HepG2 (cell line): ENCODE measurements around the gene CYP27B1. TPM values are rescaled to one million over a fixed set of nuclear protein-coding genes. Genes with fewer than 3 reads are reported as not detected.

Source experiments
- ATAC-seq: fragments of 200-7000 bp; cut with Tn5 transposase; 3 replicates; pipeline ENCODE4 v1.9.1; 2020; ENCODE audit warnings: mild to moderate bottlenecking, moderate library complexity
- BruUV-seq: library from RNA; stranded (reverse); fragments of 400-500 nt; replicated peaks from 2 replicates; lab custom pipeline; 2021; lab: Mats Ljungman, UMichigan
- CTCF ChIA-PET: fragments of 300-600 bp; formaldehyde crosslinking; extraction: SDS; loops from one replicate; lab custom pipeline; 2021; ENCODE audit warnings: low total read pairs, inconsistent platforms, low intra/inter-chr PET ratio; lab: Yijun Ruan, JAX
- POLR2A ChIA-PET: fragments of 350-600 bp; sonication (Branson Sonifier 250); formaldehyde crosslinking; loops from one replicate; lab custom pipeline; 2020; ENCODE audit warnings: antibody characterized with exemption, inconsistent platforms; lab: Yijun Ruan, JAX
- DNase-seq: peaks from one replicate; pipeline ENCODE4 v3.0.0-alpha.2; 2015; ENCODE audit warnings: low spot score
- FAIRE-seq: peaks from 3 replicates; lab custom pipeline; 2011; peaks lifted over from hg19 to GRCh38; lab: Jason Lieb, UNC
- H2AFZ ChIP-seq: one replicate; pipeline ENCODE4 v1.6.1; 2011; ENCODE audit warnings: low read length, inconsistent platforms
- H3K27ac ChIP-seq: fragments of 300-600 bp; 3 replicates; pipeline ENCODE4 v1.8.0; 2011; ENCODE audit warnings: mixed run types, mild to moderate bottlenecking, mixed read lengths, low read length, inconsistent platforms; ENCODE audit not compliant: insufficient read depth; ENCODE audit errors: extremely low read length
- H3K27me3 ChIP-seq, 2 experiments: fragments of 200-600 bp in 1 of 2; 2 replicates in 1 of 2; 3 replicates in 1 of 2; pipeline versions ENCODE4 v1.6.0 to v1.8.0; 2011; ENCODE audit warnings: low read length in 2 of 2, mild to moderate bottlenecking in 2 of 2, moderate library complexity in 2 of 2, inconsistent platforms in 1 of 2; ENCODE audit not compliant: insufficient read depth in 2 of 2, control insufficient read depth in 1 of 2
- H3K36me3 ChIP-seq, 2 experiments: fragments of 200-600 bp in 1 of 2; replicated peaks in 1 of 2; 2 replicates in 1 of 2; 3 replicates in 1 of 2; pipeline versions ENCODE4 v1.5.1 to v1.8.0; 2011; ENCODE audit warnings: low read length in 2 of 2, inconsistent platforms in 1 of 2; ENCODE audit not compliant: insufficient read depth in 2 of 2, control insufficient read depth in 1 of 2
- H3K4me1 ChIP-seq: 2 replicates; pipeline ENCODE4 v1.5.1; 2012; ENCODE audit warnings: low read length, inconsistent platforms; ENCODE audit not compliant: insufficient read depth
- H3K4me2 ChIP-seq: 2 replicates; pipeline ENCODE4 v1.6.0; 2011; ENCODE audit warnings: low read depth, low read length, inconsistent platforms
- H3K4me3 ChIP-seq, 3 experiments: fragments of 200-600 bp in 1 of 3; sonication (generic), shearing (Covaris generic) in 1 of 3; replicated peaks in 1 of 3; 2 replicates each; pipeline ENCODE4 v1.5.1; 2011 to 2016; ENCODE audit warnings: low read length in 3 of 3, inconsistent platforms in 2 of 3, low read depth in 2 of 3, mild to moderate bottlenecking in 2 of 3, control low read depth in 1 of 3, mixed read lengths in 1 of 3; ENCODE audit not compliant: insufficient read depth in 1 of 3
- H3K79me2 ChIP-seq: one replicate; pipeline ENCODE4 v1.6.1; 2011; ENCODE audit warnings: low read length, inconsistent platforms; ENCODE audit not compliant: insufficient read depth
- H3K9ac ChIP-seq: 2 replicates; pipeline ENCODE4 v1.6.0; 2011; ENCODE audit warnings: mild to moderate bottlenecking, low read depth, low read length, inconsistent platforms; ENCODE audit not compliant: insufficient read depth
- H3K9me3 ChIP-seq: 2 replicates; pipeline ENCODE4 v1.5.1; 2012; ENCODE audit warnings: mild to moderate bottlenecking, low read length
- H4K20me1 ChIP-seq: 2 replicates; pipeline ENCODE4 v1.6.0; 2011; ENCODE audit warnings: inconsistent platforms, mild to moderate bottlenecking, low read length, moderate library complexity; ENCODE audit not compliant: insufficient read depth
- FOXO1 ChIP-seq: sonication (generic); formaldehyde crosslinking; IDR thresholded peaks from 2 replicates; pipeline ENCODE4 v1.4.0; 2020; ENCODE audit warnings: missing genetic modification reagents
- KAT8 ChIP-seq: IDR thresholded peaks from 2 replicates; pipeline ENCODE4 v1.6.1; 2016; ENCODE audit warnings: missing genetic modification reagents, missing compliant biosample characterization
- MAFF ChIP-seq: IDR thresholded peaks from 2 replicates; pipeline ENCODE4 v1.6.1; 2011; ENCODE audit warnings: low read depth, low read length, improper control_type of control experiment
- MAZ ChIP-seq, 2 experiments: sonication (generic) in 1 of 2; formaldehyde crosslinking in 1 of 2; IDR thresholded peaks; 2 replicates each; pipeline versions ENCODE4 v1.5.0 to v1.6.1; 2012 to 2020; ENCODE audit warnings: low read depth in 2 of 2, mild to moderate bottlenecking in 2 of 2, borderline replicate concordance in 1 of 2, improper control_type of control experiment in 1 of 2, low read length in 1 of 2, missing genetic modification reagents in 1 of 2, moderate library complexity in 1 of 2
- NCOA5 ChIP-seq: sonication (generic); formaldehyde crosslinking; IDR thresholded peaks from 2 replicates; pipeline ENCODE4 v1.4.0; 2020; ENCODE audit warnings: missing genetic modification reagents
- NFIC ChIP-seq: IDR thresholded peaks from 2 replicates; pipeline ENCODE4 v1.6.1; 2012; ENCODE audit warnings: mild to moderate bottlenecking, low read length, inconsistent platforms
- NPAS2 ChIP-seq: sonication (generic); formaldehyde crosslinking; IDR thresholded peaks from 2 replicates; pipeline ENCODE4 v1.8.0; 2022; ENCODE audit warnings: mild to moderate bottlenecking, missing genetic modification reagents, borderline replicate concordance
- SMARCC2 ChIP-seq: fragments of 450-650 bp; IDR thresholded peaks from 2 replicates; pipeline ENCODE4 v1.6.1; 2017; ENCODE audit warnings: antibody characterized with exemption, mild to moderate bottlenecking
- SRSF4 ChIP-seq: fragments of 200-400 bp; formaldehyde crosslinking; IDR thresholded peaks from one replicate; pipeline ENCODE4 v1.6.1; 2018; ENCODE audit warnings: mild to moderate bottlenecking, low read depth, low read length, moderate library complexity; ENCODE audit not compliant: poor library complexity, severe bottlenecking
- ZNF160 ChIP-seq: sonication (generic); formaldehyde crosslinking; IDR thresholded peaks from 2 replicates; pipeline ENCODE4 v1.8.0; 2022; ENCODE audit warnings: mild to moderate bottlenecking, inconsistent platforms, missing genetic modification reagents
- ZNF598 ChIP-seq: sonication (generic); formaldehyde crosslinking; IDR thresholded peaks from 2 replicates; pipeline ENCODE4 v1.5.1; 2020; ENCODE audit warnings: mild to moderate bottlenecking, missing genetic modification reagents, borderline replicate concordance
- ZNF660 ChIP-seq: sonication (generic); formaldehyde crosslinking; IDR thresholded peaks from 2 replicates; pipeline ENCODE4 v1.5.1; 2020; ENCODE audit warnings: mild to moderate bottlenecking, low read depth, missing genetic modification reagents, borderline replicate concordance
- ZNF674 ChIP-seq: sonication (generic); formaldehyde crosslinking; IDR thresholded peaks from 2 replicates; pipeline ENCODE4 v1.5.0; 2020; ENCODE audit warnings: low read depth, mild to moderate bottlenecking, missing genetic modification reagents
- ZNF691 ChIP-seq: sonication (generic); formaldehyde crosslinking; IDR thresholded peaks from 2 replicates; pipeline ENCODE4 v1.4.0; 2020; ENCODE audit warnings: missing genetic modification reagents, low read depth, mild to moderate bottlenecking, borderline replicate concordance
- WGBS: methylation state at CpG from one replicate; pipeline ENCODE4 v1.1.6; 2017; ENCODE audit warnings: low lambda C conversion rate; 5-methylcytosine and 5-hydroxymethylcytosine counted together
- in situ Hi-C: cut with HindIII; loops from 2 replicates; pipeline ENCODE4 v1.10.0; 2017; ENCODE audit warnings: low pct_unique_long_range_greater_than_20kb; ENCODE audit not compliant: extremely low pct_ligation_motif_present
- intact Hi-C: fragments of 100-400 bp; cut with micrococcal nuclease; formaldehyde crosslinking; loops from one replicate; pipeline ENCODE4 v1.10.0; 2022; ENCODE audit not compliant: unreplicated experiment
- polyA plus RNA-seq, 8 experiments: library from polyadenylated mRNA; depleted of rRNA in 3 of 8; stranded (reverse) in 7 of 8; unstranded in 1 of 8; fragments of >200 nt; fragmentation: Illumina TruSeq in 4 of 8; extraction: Trizol in 4 of 8; gene quantifications; 2 replicates each; pipeline versions ENCODE4 v1.2.1 to v1.2.3, GENCODE V29; 2011 to 2016; ENCODE audit warnings: low read depth in 4 of 8, missing spikeins in 1 of 8, mixed read lengths in 1 of 8; ENCODE audit not compliant: insufficient read depth in 1 of 8
- total RNA-seq, 5 experiments: library from RNA; depleted of rRNA; stranded (reverse); fragments of >200 nt; fragmentation: Illumina TruSeq; extraction: Trizol; gene quantifications; 2 replicates each; pipeline ENCODE4 v1.2.3, GENCODE V29; 2016; ENCODE audit warnings: low read depth in 1 of 5
- TF ChIP-seq, protein P1 (sequence below): sonication (generic); formaldehyde crosslinking; IDR thresholded peaks from 2 replicates; pipeline ENCODE4; 2020; ENCODE audit warnings: missing genetic modification reagents, mild to moderate bottlenecking, borderline replicate concordance

Gene CYP27B1
- total and polyA plus RNA-seq, 2 of the 13 experiments (the other 11 are each of a cell fraction or from before 2014, with no cell fraction given), result 2.3 to 3.0 TPM

- no peak for TF ChIP-seq NPAS2 (CRISPR knock-in tag)
- ChIA-PET POLR2A (no interaction called here), CTCF (no interaction called here)
- WGBS, result 96% methylated on average over 4 of the region's 4 CpGs
- intact Hi-C loops, result no loop called here
- Histone ChIP-seq H3K79me2 (peaks cover 16% of the 10 kb centered on the region), H3K9me3 (no peaks in the 10 kb centered on the region), H3K4me1 (peaks cover 17% of the 10 kb centered on the region), H4K20me1 (no peaks in the 10 kb centered on the region), H3K9ac (no peak overlapping the region), H3K4me3 (no peak overlapping the region), H3K27me3 (no peaks in the 10 kb centered on the region; a peak in 1 of 5 replicates), H3K36me3 (peaks cover 2 to 10% of the 10 kb centered on the region in 2 experiments; a peak in 4 of 5 replicates), H2AFZ (no peak overlapping the region), H3K27ac (no peak overlapping the region), H3K4me2 (no peak overlapping the region)
- FAIRE-seq (no peak), ATAC-seq (no peak), DNase-seq (no peak)
- in situ Hi-C loops, result no loop called here
- no TSS peak for BruUV-seq
These were observed 13.5 kb upstream of the CYP27B1 start for GRCh38 chr12:57780284-57780897.

DNA sequence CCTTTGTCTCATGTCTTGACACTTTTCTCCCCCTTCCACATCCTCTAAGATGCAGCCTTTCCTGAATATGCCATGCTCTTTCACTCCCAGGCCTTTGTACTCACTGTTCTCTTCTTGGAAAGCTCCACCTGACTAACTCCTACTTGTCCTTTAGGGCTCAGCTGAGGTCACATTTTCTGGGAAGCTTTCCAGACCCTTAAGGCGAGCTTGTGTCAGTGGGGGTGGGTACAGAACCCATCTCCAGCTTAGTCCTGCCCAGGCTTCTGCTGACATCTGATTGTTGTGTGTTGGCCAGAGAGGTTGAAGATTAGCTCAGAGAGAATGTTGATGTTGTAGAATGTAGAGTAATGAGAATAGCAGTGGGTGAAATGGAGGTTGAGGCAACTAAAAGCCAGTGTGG lies 12.9 kb upstream of the CYP27B1 start:
- ATAC-seq (no peak), DNase-seq (no peak), FAIRE-seq (no peak)
- in situ Hi-C loops, result no loop called here
- H3K79me2 ChIP-seq, result peaks cover 16% of the 10 kb centered on the region
- no peak overlapping the region for H3K4me2 ChIP-seq
- WGBS, result 94% methylated on average over 1 of the region's 1 CpG
- H3K36me3 ChIP-seq, result peaks cover 4 to 7% of the 10 kb centered on the region in 2 experiments; a peak in 4 of 5 replicates
- ChIA-PET POLR2A (no interaction called here), CTCF (no interaction called here)
- H3K27me3 ChIP-seq, result no peaks in the 10 kb centered on the region; a peak in 1 of 5 replicates
- H3K4me3 ChIP-seq, result no peak overlapping the region
- intact Hi-C loops, result no loop called here
- H3K9ac ChIP-seq, result no peak overlapping the region
- H2AFZ ChIP-seq, result no peak overlapping the region
- H3K4me1 ChIP-seq, result peaks cover 17% of the 10 kb centered on the region
- H3K9me3 ChIP-seq, result no peaks in the 10 kb centered on the region
- BruUV-seq, result no TSS peak
- no peak overlapping the region for H3K27ac ChIP-seq
- no peaks in the 10 kb centered on the region for H4K20me1 ChIP-seq
- TF ChIP-seq, protein P1, sequence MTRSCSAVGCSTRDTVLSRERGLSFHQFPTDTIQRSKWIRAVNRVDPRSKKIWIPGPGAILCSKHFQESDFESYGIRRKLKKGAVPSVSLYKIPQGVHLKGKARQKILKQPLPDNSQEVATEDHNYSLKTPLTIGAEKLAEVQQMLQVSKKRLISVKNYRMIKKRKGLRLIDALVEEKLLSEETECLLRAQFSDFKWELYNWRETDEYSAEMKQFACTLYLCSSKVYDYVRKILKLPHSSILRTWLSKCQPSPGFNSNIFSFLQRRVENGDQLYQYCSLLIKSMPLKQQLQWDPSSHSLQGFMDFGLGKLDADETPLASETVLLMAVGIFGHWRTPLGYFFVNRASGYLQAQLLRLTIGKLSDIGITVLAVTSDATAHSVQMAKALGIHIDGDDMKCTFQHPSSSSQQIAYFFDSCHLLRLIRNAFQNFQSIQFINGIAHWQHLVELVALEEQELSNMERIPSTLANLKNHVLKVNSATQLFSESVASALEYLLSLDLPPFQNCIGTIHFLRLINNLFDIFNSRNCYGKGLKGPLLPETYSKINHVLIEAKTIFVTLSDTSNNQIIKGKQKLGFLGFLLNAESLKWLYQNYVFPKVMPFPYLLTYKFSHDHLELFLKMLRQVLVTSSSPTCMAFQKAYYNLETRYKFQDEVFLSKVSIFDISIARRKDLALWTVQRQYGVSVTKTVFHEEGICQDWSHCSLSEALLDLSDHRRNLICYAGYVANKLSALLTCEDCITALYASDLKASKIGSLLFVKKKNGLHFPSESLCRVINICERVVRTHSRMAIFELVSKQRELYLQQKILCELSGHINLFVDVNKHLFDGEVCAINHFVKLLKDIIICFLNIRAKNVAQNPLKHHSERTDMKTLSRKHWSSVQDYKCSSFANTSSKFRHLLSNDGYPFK, result no peak
- TF ChIP-seq NFIC (no peak), MAZ (IDR thresholded peaks at IDR 0.05; ENCODE audit: borderline replicate concordance, low read depth, low read length) (no peak), MAZ (CRISPR knock-in tag; IDR thresholded peaks at IDR 0.05; ENCODE audit: low read depth) (no peak), FOXO1 (CRISPR knock-in tag) (no peak), SMARCC2 (no peak), KAT8 (CRISPR knock-in tag) (no peak), ZNF598 (CRISPR knock-in tag) (no peak), ZNF160 (CRISPR knock-in tag) (no peak), NCOA5 (no peak), MAFF (no peak), ZNF691 (CRISPR knock-in tag) (no peak), ZNF674 (CRISPR knock-in tag) (no peak), SRSF4 (no peak), ZNF660 (CRISPR knock-in tag) (no peak)
